HEK293T (cell line): ENCODE data around the gene CAB39L.

Experiments used
- CTCF ChIA-PET: fragments of 350-600 bp; formaldehyde crosslinking; extraction: SDS; loops from one replicate; lab custom pipeline; 2021; ENCODE audit warnings: antibody characterized with exemption, inconsistent platforms; lab: Yijun Ruan, JAX
- POLR2A ChIA-PET: fragments of 350-600 bp; formaldehyde crosslinking; extraction: SDS; loops from one replicate; lab custom pipeline; 2020; ENCODE audit warnings: antibody characterized with exemption, inconsistent platforms; lab: Yijun Ruan, JAX
- DNase-seq: peaks from one replicate; pipeline ENCODE4 v3.0.0; 2012; ENCODE audit warnings: mixed read lengths; ENCODE audit errors: extremely low spot score
- ARNT ChIP-seq: fragments of 450-650 bp; IDR thresholded peaks from 2 replicates; pipeline ENCODE4 v1.6.1; 2017; ENCODE audit warnings: mild to moderate bottlenecking
- BHLHE40 ChIP-seq: fragments of 450-650 bp; IDR thresholded peaks from 2 replicates; pipeline ENCODE4 v1.6.1; 2016; ENCODE audit warnings: mild to moderate bottlenecking, moderate library complexity, borderline replicate concordance
- CTBP1 ChIP-seq: fragments of 450-650 bp; IDR thresholded peaks from 2 replicates; pipeline ENCODE4 v1.6.1; 2016; ENCODE audit warnings: borderline replicate concordance
- ELF4 ChIP-seq: fragments of 450-650 bp; IDR thresholded peaks from 2 replicates; pipeline ENCODE4 v1.6.1; 2017; ENCODE audit warnings: antibody characterized with exemption
- FOXA1 ChIP-seq: fragments of 450-650 bp; IDR thresholded peaks from 2 replicates; pipeline ENCODE4 v1.6.1; 2016; ENCODE audit warnings: mild to moderate bottlenecking
- FOXK2 ChIP-seq: fragments of 450-650 bp; IDR thresholded peaks from 2 replicates; pipeline ENCODE4 v1.6.1; 2016; ENCODE audit warnings: mild to moderate bottlenecking
- FOXM1 ChIP-seq: fragments of 450-650 bp; IDR thresholded peaks from 2 replicates; pipeline ENCODE4 v1.6.1; 2017; ENCODE audit warnings: mild to moderate bottlenecking, borderline replicate concordance
- HDGF ChIP-seq: fragments of 450-650 bp; IDR thresholded peaks from 2 replicates; pipeline ENCODE4 v1.6.1; 2017; ENCODE audit warnings: antibody characterized with exemption, borderline replicate concordance
- L3MBTL2 ChIP-seq: fragments of 450-650 bp; conservative IDR thresholded peaks from 2 replicates; pipeline ENCODE4 v1.6.1; 2016; ENCODE audit warnings: mild to moderate bottlenecking
- LEF1 ChIP-seq: fragments of 450-650 bp; IDR thresholded peaks from 2 replicates; pipeline ENCODE4 v1.6.1; 2017; ENCODE audit warnings: mild to moderate bottlenecking, borderline replicate concordance
- NFRKB ChIP-seq: fragments of 450-650 bp; IDR thresholded peaks from 2 replicates; pipeline ENCODE4 v1.6.1; 2016; ENCODE audit warnings: mild to moderate bottlenecking, moderate library complexity
- PKNOX1 ChIP-seq: fragments of 450-650 bp; IDR thresholded peaks from 2 replicates; pipeline ENCODE4 v1.6.1; 2016
- SP1 ChIP-seq: fragments of 450-650 bp; IDR thresholded peaks from 2 replicates; pipeline ENCODE4 v1.6.1; 2017
- SUZ12 ChIP-seq: fragments of 450-650 bp; IDR thresholded peaks from 2 replicates; pipeline ENCODE4 v1.6.1; 2016; ENCODE audit warnings: mild to moderate bottlenecking
- TARDBP ChIP-seq: fragments of 450-650 bp; IDR thresholded peaks from 2 replicates; pipeline ENCODE4 v1.6.1; 2016
- ZNF384 ChIP-seq: fragments of 450-650 bp; IDR thresholded peaks from 2 replicates; pipeline ENCODE4 v1.6.1; 2016

The CAB39L gene

GRCh38 chr13:49428041-49428763, 15.7 kb downstream of the CAB39L start:
- DNase-seq: no peak
- no peak for TF ChIP-seq CTBP1
- no peak for TF ChIP-seq PKNOX1
- TF ChIP-seq FOXA1: no peak
- ChIA-PET CTCF (interaction anchor here (0.6 kb wide), 1 partner anchor 25 kb away, joined by 3 read pairs; no protein-coding TSS in a partner anchor), POLR2A (interaction anchor here (1.0 kb wide), 1 partner anchor 15 kb away, joined by 5 read pairs; the partner anchor contains the start of genes CAB39L and SETDB2)

DNA sequence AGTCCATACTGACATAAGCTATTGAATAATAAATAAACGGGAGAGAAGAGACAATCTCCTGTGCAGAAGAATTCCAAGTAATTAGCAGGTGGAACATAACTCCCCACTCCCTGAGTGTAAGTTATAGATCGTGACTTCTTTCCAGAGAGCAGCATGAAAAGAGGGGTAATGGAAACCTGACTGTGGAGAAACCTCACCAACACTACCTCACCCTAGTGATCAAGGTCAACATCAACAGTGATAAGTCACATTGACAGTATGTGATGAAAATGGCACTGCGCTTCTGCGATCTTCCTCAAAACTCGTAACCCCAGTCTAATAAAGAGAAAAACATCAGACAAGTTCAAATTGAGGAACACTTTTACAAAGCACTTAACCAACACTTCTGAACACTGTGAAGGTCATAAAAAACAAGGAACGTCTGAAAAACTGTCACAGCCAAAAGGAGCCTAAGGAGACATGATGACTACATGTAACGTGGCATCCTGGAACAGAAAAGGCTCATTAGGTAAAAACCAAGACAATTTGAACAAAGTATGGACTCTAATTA, 19.8 kb downstream of the CAB39L start:
- TF ChIP-seq SP1: no peak
- no peak for TF ChIP-seq ARNT
- no peak for TF ChIP-seq FOXM1
- TF ChIP-seq PKNOX1: no peak
- TF ChIP-seq FOXA1: no peak
- TF ChIP-seq ZNF384: no peak
- TF ChIP-seq LEF1: no peak
- no peak for TF ChIP-seq BHLHE40
- TF ChIP-seq CTBP1: no peak
- no peak for TF ChIP-seq HDGF
- no peak for TF ChIP-seq L3MBTL2
- no peak for TF ChIP-seq TARDBP
- TF ChIP-seq FOXK2: no peak
- TF ChIP-seq NFRKB: no peak
- no peak for TF ChIP-seq ELF4
- no peak for TF ChIP-seq SUZ12
- no peak for DNase-seq
- CTCF ChIA-PET: no interaction called here
- POLR2A ChIA-PET: no interaction called here

DNA sequence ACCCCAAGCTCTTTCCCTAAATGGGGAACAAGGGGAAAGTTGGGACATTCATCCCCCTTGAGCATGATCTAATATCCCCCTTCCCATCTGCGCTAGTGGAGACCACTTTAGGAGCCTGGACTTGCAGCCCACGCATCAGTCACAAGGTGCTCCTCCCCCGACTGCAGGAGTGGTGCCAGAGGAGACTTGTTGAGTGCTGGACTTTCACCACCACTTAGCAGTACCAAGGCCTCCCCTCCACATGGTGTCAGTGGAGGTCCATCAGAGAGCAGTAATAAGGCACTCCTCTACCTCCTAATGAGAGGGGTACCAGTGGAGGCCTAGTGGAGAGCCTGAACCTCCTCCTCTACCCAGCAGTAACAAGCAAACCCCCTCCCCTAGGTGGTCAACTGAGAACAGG, 22.5 kb downstream of the CAB39L start:
- CTCF ChIA-PET: no interaction called here
- POLR2A ChIA-PET: no interaction called here
- TF ChIP-seq FOXK2: no peak
- no peak for TF ChIP-seq ELF4
- no peak for TF ChIP-seq CTBP1
- TF ChIP-seq NFRKB: no peak
- no peak for TF ChIP-seq ZNF384
- TF ChIP-seq ARNT: no peak
- no peak for TF ChIP-seq BHLHE40
- no peak for TF ChIP-seq FOXM1
- no peak for TF ChIP-seq SUZ12
- no peak for TF ChIP-seq TARDBP
- TF ChIP-seq L3MBTL2: no peak
- no peak for TF ChIP-seq FOXA1
- TF ChIP-seq PKNOX1: no peak
- TF ChIP-seq HDGF: no peak
- DNase-seq: peak; percentile 15

GRCh38 chr13:49419276-49419675, 24.6 kb downstream of the CAB39L start:
- TF ChIP-seq TARDBP (no peak), BHLHE40 (no peak), NFRKB (no peak), CTBP1 (no peak), SUZ12 (no peak)
- POLR2A ChIA-PET: no interaction called here
- CTCF ChIA-PET: no interaction called here
- no peak for DNase-seq

DNA sequence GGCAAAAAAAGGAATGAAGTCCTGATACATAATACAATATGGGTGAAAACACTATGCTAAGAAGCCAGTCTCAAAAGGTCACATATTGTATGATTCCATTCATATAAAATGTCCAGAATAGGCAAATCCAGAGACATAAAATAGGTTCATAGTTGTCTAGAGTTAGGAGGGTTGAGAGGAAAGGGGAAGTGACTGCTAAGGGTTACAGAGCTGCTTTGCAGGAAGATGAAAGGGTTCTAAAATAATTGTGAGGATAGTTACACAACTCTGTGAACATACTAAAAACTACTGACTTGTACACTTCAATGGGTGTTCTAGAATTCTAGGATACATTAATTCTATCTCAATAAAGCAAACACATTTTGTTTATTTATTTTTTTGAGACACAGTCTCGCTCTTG, 25.7 kb downstream of the CAB39L start:
- no peak for DNase-seq
- TF ChIP-seq NFRKB (no peak), TARDBP (no peak), ELF4 (no peak), HDGF (no peak), ARNT (no peak), SUZ12 (no peak), PKNOX1 (no peak), BHLHE40 (no peak), LEF1 (no peak), ZNF384 (no peak), SP1 (no peak)
- CTCF ChIA-PET: no interaction called here
- POLR2A ChIA-PET: no interaction called here

DNA sequence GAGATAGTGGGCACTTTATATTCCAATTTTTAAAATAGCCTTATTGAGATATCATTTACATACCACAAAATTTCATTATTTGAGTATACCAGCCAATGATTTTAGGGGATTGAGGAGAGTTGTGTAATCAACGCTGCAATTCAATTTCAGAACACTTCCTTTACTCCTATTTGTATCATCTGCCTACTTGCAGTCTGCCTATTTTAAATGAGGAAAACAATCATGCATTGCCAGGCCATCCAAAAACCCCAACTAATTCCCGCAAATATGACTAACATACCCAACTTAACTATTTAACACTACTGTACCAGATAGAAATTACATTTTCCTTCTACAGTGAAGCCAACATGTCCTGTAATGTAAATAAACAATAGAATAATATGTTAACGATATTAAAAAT, 26.7 kb downstream of the CAB39L start:
- TF ChIP-seq TARDBP (no peak), ZNF384 (no peak), NFRKB (no peak), SP1 (no peak), FOXM1 (no peak), HDGF (no peak), CTBP1 (no peak), ELF4 (no peak), SUZ12 (no peak), FOXA1 (no peak), FOXK2 (no peak), L3MBTL2 (no peak), LEF1 (no peak), PKNOX1 (no peak), ARNT (no peak), BHLHE40 (no peak)
- ChIA-PET CTCF (no interaction called here), POLR2A (no interaction called here)
- DNase-seq: no peak
